Type B pancreatic cell (in vitro differentiated cells): ENCODE results near the gene SLC5A10. TPM values are rescaled to one million over a fixed set of nuclear protein-coding genes. Genes with fewer than 3 reads are reported as not detected.

Experiments
- DNase-seq: peaks from one replicate; pipeline ENCODE4 v3.0.0; 2021; ENCODE audit warnings: mixed read lengths; ENCODE audit not compliant: unreplicated experiment; ENCODE audit errors: extremely low spot score
- H3K27ac Mint-ChIP-seq: 2 replicates; pipeline ENCODE4 v1.8.0; 2021; ENCODE audit warnings: mild to moderate bottlenecking, mixed read lengths
- H3K27me3 Mint-ChIP-seq: 2 replicates; pipeline ENCODE4 v1.8.0; 2021; ENCODE audit warnings: mixed read lengths
- H3K36me3 Mint-ChIP-seq: 2 replicates; pipeline ENCODE4 v1.8.0; 2021; ENCODE audit warnings: mixed read lengths
- H3K4me1 Mint-ChIP-seq: one replicate; pipeline ENCODE4 v1.8.0; 2021; ENCODE audit warnings: mixed read lengths; ENCODE audit not compliant: unreplicated experiment
- H3K4me3 Mint-ChIP-seq: 2 replicates; pipeline ENCODE4 v1.8.0; 2021; ENCODE audit warnings: mild to moderate bottlenecking, mixed read lengths
- H3K9me3 Mint-ChIP-seq: 2 replicates; pipeline ENCODE4 v1.8.0; 2021; ENCODE audit warnings: mixed read lengths
- total RNA-seq: library from RNA; stranded (reverse); gene quantifications from 2 replicates; pipeline ENCODE4 v1.2.1, GENCODE V29; 2021; ENCODE audit warnings: low replicate concordance
- TF ChIP-seq, protein P1 (sequence below): fragments of 200-600 bp; sonication (generic); conservative IDR thresholded peaks from 2 replicates; pipeline ENCODE4 v1.5.0; 2021; ENCODE audit warnings: antibody characterized with exemption, mild to moderate bottlenecking

SLC5A10 gene
- total RNA-seq, 1 donor from 2014 or later = 0.19 TPM

DNA sequence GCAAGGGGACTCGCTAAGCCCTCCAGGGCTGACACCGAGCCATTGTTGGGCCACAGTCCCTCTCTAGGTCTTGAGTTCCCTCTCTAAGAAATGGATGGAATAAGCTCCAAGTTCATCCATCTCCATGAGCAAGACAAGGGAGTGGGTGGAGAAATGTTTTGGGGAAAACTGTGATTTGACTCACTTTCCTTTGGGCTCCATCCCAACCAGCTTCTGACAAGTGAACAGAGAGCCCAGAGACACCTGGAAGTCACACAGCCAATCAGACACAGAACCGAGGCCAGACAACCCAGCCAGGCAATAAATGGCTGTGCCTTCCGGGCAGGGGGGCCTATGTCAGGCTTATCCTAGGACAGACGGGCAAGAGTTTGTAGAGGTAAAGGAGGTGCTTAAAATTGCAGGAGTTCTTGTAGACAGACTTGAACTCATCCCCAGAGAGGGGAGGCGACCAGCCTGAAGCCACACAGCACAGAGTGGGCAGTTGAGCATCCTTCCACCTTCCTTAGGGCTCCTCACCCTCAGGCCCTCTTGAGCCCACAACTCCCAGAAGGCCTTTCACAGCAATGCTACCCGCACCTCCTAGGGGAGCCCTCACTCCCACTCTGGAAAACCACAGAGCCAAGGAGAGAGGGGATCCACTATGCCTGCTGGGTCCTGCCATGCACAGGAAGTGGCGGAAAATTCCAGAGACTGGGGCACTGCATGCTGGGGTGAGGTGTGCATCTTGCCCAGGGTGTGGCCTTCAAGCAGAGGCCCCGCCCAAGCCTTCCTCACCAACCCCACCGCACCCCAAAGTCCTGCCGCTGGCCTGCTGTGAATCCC is 62.1 kb downstream of the SLC5A10 start:
- Mint-ChIP-seq H3K36me3 (no peaks in the 10 kb centered on the region), H3K27me3 (no peaks in the 10 kb centered on the region), H3K4me1 (peaks cover 10% of the 10 kb centered on the region), H3K4me3 (no peak overlapping the region), H3K27ac (no peak overlapping the region), H3K9me3 (no peaks in the 10 kb centered on the region)
- TF ChIP-seq, protein P1, sequence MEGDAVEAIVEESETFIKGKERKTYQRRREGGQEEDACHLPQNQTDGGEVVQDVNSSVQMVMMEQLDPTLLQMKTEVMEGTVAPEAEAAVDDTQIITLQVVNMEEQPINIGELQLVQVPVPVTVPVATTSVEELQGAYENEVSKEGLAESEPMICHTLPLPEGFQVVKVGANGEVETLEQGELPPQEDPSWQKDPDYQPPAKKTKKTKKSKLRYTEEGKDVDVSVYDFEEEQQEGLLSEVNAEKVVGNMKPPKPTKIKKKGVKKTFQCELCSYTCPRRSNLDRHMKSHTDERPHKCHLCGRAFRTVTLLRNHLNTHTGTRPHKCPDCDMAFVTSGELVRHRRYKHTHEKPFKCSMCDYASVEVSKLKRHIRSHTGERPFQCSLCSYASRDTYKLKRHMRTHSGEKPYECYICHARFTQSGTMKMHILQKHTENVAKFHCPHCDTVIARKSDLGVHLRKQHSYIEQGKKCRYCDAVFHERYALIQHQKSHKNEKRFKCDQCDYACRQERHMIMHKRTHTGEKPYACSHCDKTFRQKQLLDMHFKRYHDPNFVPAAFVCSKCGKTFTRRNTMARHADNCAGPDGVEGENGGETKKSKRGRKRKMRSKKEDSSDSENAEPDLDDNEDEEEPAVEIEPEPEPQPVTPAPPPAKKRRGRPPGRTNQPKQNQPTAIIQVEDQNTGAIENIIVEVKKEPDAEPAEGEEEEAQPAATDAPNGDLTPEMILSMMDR = no peak
- no peak for DNase-seq

DNA sequence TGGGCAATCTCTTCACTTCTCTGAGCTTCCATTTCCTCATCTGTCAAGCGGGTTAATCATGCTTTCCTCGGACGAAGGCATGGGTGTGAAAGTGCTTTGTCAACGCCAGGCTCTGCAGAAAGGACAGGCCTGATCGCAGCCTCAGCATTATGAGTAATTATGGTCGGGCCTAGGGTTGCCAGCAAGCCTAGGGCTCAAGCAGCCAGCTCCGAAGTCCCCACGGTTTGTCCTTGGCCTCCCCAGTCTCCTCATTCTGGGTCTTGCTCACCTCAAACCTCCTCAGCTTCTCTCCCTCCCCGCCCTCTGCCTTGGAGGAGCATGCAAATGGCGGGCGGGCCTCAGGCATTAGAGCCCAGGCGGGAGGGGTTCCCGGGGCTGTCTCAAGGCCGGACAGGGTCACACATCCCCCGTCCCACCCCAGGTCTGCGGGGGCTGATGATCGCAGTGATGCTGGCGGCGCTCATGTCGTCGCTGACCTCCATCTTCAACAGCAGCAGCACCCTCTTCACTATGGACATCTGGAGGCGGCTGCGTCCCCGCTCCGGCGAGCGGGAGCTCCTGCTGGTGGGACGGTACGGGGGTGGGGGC is 62.8 kb downstream of the SLC5A10 start:
- peaks cover 12% of the 10 kb centered on the region for H3K4me1 Mint-ChIP-seq
- no peak overlapping the region for H3K27ac Mint-ChIP-seq
- TF ChIP-seq, protein P1 = no peak
- no peaks in the 10 kb centered on the region for H3K36me3 Mint-ChIP-seq
- H3K9me3 Mint-ChIP-seq = no peaks in the 10 kb centered on the region
- no peak overlapping the region for H3K4me3 Mint-ChIP-seq
- DNase-seq = no peak
- no peaks in the 10 kb centered on the region for H3K27me3 Mint-ChIP-seq

DNA sequence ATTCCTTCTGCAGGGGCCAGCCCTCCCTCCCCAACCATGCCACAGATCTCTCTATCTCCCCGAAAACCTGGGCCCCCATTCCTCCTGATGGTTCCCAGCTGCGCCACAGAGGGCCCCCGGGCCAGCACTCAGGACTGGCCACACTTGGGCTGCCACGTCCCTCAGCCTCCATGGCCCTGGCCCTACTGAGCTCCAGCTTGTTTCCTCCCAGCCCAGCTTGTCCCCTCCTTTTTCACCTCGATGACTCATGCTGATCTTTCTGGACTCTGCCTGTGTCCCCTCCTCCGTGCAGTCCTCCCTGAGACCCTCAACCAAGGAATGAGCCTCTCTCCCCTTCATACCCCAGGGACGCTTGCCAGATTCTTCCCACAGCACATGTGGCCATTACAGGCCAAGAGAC is 63.5 kb downstream of the SLC5A10 start:
- H3K9me3 Mint-ChIP-seq = no peaks in the 10 kb centered on the region
- DNase-seq = no peak
- TF ChIP-seq, protein P1 = no peak
- no peak overlapping the region for H3K27ac Mint-ChIP-seq
- no peak overlapping the region for H3K4me3 Mint-ChIP-seq
- H3K36me3 Mint-ChIP-seq = no peaks in the 10 kb centered on the region
- peaks cover 12% of the 10 kb centered on the region for H3K4me1 Mint-ChIP-seq
- H3K27me3 Mint-ChIP-seq = no peaks in the 10 kb centered on the region

DNA sequence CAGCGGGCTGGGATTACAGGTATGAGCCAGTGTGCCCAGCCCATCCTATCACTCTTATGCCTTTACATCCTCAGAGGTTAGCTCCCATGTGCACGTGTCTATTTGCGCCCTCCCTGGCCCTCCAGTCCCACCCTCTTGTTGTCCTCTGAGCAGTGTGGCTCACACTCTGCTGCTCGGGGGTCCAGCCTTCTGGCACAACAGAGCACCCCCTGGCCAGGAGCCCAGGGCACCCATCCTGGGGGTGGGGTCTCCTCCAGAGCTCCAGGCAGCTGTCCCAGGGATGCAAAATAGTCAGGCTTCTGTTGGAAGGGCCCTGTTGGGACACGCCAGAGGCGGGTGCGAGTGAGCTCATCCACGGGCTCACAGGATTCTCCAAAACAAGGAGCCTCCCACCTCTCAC is 64.3 kb downstream of the SLC5A10 start:
- no peak overlapping the region for H3K4me3 Mint-ChIP-seq
- H3K4me1 Mint-ChIP-seq = peaks cover 6% of the 10 kb centered on the region
- H3K9me3 Mint-ChIP-seq = no peaks in the 10 kb centered on the region
- TF ChIP-seq, protein P1 = no peak
- no peaks in the 10 kb centered on the region for H3K27me3 Mint-ChIP-seq
- H3K36me3 Mint-ChIP-seq = no peaks in the 10 kb centered on the region
- no peak for DNase-seq
- no peak overlapping the region for H3K27ac Mint-ChIP-seq

DNA sequence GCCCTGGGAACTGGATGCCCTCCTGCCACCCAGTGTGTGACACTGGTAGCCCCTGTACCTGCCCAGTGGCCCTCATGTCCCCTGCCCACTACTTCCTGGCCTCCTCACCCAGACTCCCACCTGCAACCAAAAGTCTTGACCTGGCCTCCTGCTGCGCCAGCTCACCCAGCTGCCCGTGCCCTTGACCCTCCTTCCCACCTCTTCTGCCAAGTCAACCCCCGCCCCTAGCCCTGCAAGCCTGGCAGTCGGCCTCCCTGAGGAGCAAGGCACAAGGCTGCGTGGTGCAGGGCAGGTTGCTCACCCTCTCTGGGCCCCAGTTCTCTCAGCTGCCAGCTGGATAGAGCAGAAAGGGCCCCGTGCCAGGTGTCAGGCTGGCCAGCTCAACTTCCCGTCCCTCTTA is 64.9 kb downstream of the SLC5A10 start:
- no peak overlapping the region for H3K4me3 Mint-ChIP-seq
- peaks cover 6% of the 10 kb centered on the region for H3K4me1 Mint-ChIP-seq
- no peak for DNase-seq
- no peaks in the 10 kb centered on the region for H3K27me3 Mint-ChIP-seq
- no peaks in the 10 kb centered on the region for H3K9me3 Mint-ChIP-seq
- H3K36me3 Mint-ChIP-seq = no peaks in the 10 kb centered on the region
- TF ChIP-seq, protein P1 = no peak
- no peak overlapping the region for H3K27ac Mint-ChIP-seq
